ENCODE results near the gene MYOG. TPM values are rescaled to one million over a fixed set of nuclear protein-coding genes. Genes with fewer than 3 reads are reported as not detected.

Gene MYOG
- total RNA-seq, 1 experiment from 2014 or later = not detected

DNA sequence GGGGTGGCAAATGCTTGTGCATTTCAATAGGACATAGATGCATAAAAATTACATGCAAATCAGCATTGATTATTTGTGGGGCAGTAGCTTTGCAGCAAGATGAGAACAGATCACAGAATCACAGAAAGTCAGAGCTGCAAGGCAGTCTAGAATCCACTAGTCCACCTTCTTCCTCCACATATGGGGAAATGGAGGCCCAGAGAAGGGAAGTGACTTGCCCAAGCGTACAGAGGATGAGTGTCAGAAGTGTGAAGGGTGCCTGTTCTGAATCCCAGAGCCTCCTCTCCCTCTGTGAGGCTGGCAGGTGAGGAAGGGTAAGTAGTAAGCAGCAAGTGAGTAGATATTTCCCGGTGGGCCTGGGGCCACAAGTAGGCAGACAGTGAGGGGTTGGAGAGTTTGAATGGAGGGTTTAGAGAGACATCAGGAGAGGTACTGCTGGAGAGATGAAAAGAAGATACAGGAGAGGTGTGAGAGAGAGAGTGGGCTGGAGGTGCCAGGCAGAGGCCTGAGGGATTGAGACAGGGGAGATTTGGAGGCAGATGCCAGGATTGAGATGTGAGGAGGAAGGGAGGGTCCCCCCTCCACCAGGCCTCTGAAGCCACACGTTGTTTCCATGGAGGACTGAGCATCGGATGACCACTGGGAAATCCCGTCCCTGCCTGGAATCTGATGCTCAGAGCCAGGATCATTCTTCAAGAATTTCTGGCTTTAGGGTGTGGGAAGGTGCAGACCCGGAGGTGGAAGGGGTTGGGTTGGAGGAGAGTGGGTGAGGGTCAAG lies 4.8 kb upstream of the MYOG start:
- no peak for DNase-seq (ENCODE audit: low spot score)

GRCh38 chr1:203089651-203090045 lies 3.8 kb upstream of the MYOG start:
- DNase-seq (ENCODE audit: low spot score) = no peak

GRCh38 chr1:203089001-203089650 lies 3.3 kb upstream of the MYOG start:
- DNase-seq (ENCODE audit: low spot score) = no peak

DNA sequence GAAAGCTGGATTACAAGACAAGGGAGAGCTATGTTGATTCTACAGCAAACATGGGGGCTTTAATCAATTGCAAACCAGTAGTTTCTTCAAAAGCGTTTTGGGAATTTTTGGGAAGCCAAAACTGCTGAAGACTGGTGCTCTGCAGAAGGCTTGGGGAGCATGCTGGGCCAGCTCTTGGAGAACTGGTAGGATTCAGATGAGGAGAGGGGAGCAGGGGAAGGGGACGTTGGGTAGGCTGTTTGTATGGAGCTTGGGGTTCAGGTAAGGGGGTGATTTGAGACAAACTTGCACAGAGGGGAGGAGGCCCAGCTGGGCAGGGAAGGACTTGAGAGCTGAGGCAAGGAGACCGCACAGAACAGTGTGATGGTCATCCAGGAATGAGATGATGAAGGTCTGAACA lies 2.6 kb upstream of the MYOG start:
- no peak for DNase-seq (ENCODE audit: low spot score)

GRCh38 chr1:203086992-203087763 lies 1.4 kb upstream of the MYOG start:
- no peak for DNase-seq (ENCODE audit: low spot score)

GRCh38 chr1:203084588-203085527 lies 954 bp downstream of the MYOG start:
- DNase-seq (ENCODE audit: low spot score) = no peak

DNA sequence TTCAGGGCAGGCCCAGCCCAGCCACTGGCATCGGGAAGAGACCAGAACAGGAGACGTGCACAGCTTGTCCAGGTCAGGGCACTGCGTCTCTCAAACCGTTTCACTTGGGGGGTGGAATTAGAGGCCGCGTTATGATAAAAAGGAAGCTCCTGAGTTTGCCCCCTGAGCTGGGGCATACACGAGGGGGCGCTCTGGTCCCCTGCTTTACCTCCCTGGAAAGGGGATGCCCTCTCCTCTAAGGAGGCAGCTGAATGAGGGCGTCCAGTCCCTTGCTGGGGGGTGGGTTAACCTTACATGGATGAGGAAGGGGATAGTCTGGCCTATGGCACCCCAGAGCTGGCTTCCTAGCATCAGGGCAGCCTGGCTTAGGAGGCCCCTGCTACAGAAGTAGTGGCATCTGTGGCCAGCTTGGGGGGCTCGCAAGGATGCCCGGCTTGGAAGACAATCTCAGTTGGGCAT lies 2.3 kb downstream of the MYOG start:
- DNase-seq (ENCODE audit: low spot score) = no peak

GRCh38 chr1:203082571-203083462 lies 3.0 kb downstream of the MYOG start:
- DNase-seq (ENCODE audit: low spot score) = no peak

DNA sequence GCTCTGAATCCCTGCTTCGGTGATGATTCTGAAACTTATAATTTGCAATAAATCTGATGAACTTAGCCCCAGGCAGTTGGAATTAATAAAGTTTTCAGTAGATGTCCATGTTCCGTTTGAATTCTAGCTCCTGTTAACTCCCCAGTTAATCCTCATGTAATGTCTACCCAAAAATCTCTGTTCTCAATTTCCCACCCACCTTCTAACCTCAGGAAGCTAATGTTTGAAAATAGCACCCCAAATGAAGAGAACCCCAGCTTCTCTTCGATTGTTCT lies 3.6 kb downstream of the MYOG start:
- DNase-seq (ENCODE audit: low spot score) = no peak

DNA sequence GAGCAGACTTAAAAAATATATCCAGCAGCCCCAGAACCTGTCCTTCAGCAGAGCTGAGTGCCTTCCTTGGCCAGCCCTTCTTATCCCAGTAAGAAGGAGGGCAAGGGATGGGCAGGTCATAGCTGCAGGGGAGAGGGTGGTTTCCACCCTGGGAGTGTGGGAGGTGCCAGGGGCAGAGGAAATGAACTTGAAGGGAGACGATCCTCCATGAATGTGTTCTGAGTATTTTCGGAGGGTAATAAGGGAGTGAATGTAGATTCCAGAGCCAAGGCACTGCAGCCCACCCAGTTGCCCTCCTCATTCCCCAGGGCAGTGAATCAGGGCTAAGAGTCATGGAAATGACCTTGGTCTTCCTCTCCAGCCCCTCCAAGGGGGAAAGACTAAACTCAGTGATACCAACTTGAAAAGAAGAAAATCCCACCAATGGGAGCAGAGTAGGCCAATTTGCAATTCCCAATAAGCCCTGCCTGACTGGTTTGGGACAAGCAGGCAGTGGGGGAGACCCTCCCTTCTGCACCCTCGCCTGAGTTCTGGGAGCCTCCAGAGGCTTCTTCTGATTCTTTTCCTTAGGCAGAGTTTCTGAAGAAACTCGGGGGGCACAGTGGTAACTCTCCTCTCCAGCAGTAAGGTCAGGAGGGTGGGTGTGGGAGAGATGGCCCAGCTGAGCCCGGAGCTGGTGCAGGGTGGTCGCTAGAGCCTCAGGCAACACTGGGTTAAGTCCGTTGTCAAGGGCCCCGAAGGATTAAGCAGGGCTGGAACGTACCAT lies 4.2 kb downstream of the MYOG start:
- DNase-seq (ENCODE audit: low spot score) = no peak

DNA sequence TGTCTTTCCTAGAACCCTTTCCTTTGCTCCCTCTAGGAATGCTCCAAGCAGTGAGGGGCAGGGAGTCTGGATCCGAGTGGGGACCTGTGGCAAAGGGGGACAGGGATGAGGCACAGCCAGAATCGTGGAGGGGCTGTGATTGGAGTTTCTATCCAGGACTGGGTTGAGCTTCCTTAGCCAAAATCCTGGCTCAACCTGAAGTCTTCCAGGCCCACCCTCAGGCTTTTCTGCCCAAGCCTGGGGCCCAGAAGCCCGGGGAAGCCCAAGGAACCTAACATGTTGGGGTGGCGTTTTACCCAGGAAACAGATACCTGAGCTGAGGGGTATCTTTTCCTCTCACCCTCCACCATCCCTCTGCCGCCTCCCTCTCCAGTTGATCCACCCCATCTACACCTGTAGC lies 5.4 kb downstream of the MYOG start:
- DNase-seq (ENCODE audit: low spot score) = no peak

- DNase-seq (ENCODE audit: low spot score) = no peak
Measured at GRCh38 chr1:203078478-203078877, 7.3 kb downstream of the MYOG start.

DNA sequence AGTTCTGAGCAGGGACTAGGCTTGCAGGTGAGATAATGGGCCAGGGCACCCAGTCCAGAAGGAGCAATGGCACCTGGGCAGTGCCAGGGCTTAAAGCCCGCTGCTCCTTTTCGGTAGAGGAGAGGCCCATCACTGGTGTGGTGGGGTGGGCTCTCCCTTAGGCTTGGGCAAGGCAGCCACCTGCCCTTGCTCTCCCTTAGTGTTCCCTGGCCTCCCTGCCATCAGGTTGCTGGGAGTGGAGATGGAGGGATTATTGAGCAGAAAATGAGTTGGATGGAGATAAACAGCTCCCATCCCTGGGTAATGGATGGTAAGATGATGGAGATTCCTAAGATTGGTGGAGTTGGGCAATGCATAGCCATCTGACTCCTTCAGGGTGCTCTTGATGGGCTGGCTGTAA lies 7.9 kb downstream of the MYOG start:
- no peak for DNase-seq (ENCODE audit: low spot score)

GRCh38 chr1:203077367-203077766 lies 8.4 kb downstream of the MYOG start:
- no peak for DNase-seq (ENCODE audit: low spot score)

DNA sequence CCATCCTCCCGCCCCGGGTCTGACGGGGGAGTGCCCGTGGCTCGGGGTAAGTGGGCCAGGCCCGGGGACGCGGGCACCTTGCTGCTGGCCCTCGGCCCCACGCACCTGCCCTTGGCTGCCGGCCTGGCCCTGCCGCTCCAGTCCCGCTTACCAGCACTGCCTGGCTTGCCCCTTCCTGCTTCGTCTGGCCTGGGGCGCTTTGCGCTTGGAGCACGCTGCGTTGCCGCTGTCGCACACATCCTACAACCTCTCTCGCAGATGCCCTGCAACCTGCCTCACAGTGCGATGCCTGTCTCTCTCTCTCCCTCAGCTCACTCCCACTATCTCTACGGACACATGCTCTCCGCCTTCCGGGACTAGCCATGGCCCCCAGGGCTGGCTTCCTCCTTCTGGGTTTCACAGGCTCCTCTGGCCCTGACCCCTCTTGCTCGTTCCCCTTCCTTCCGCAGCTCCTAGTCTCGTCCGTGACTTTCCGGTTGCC lies 9.7 kb downstream of the MYOG start:
- DNase-seq (ENCODE audit: low spot score) = no peak

- DNase-seq (ENCODE audit: low spot score) = no peak
Measured at GRCh38 chr1:203075236-203076030, 10.4 kb downstream of the MYOG start.

DNA sequence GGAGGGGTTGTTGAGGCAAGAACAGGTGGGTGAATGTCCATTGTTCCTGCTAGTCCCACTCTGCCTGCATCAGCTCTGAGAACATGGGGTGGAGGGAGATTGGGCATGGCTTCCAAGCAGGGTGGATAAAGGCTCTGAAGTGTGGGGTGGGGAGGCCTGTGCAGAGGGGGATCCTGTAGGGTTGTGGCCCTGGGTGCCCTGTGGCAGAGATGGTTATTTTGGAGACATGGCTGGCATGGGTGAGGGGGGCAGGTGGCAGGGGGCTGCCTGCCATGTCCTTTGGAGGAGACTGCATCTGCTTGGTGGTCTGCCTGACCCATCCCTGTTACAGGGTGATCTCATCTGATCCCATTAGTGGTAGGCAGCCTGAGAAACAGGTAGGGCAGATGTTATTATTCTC lies 11.2 kb downstream of the MYOG start:
- no peak for DNase-seq (ENCODE audit: low spot score)

DNA sequence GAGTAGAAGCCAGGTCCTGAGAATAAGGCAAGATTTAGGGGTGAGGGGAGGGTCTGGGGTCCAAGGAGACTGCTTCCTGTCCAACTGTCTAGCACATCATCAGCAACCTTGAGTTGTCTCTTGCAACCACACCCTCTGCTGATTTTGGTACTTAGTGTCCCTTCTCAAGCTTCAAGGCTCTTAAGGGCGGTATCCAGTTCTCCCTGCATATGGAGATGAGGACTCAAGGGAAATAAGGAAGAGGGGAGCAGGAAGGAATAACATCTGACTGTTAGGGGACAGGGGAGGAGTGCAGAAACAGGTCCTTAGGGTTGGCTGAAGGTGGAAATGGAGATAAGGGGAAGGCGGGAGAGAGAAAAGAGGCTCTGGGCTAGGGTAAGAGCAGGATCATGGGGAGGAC lies 12.3 kb downstream of the MYOG start:
- DNase-seq (ENCODE audit: low spot score) = no peak

- DNase-seq (ENCODE audit: low spot score) = no peak
Measured at GRCh38 chr1:203072911-203073310, 12.9 kb downstream of the MYOG start.
